SK-N-SH (cell line): ENCODE data around the gene HECW1.

Source experiments
- CHD2 ChIP-seq: fragments of 150-350 bp; IDR thresholded peaks from 2 replicates; pipeline ENCODE4 v1.6.1; 2018; ENCODE audit warnings: low read length; ENCODE audit not compliant: partially characterized antibody
- CTCF ChIP-seq: fragments of 200-600 bp; sonication (generic); IDR thresholded peaks from 2 replicates; pipeline ENCODE4 v1.6.1; 2017; ENCODE audit warnings: antibody characterized with exemption, mild to moderate bottlenecking, moderate library complexity
- EP300 ChIP-seq, 2 experiments: IDR thresholded peaks; 2 replicates each; pipeline versions ENCODE4 v1.4.0 to v1.6.1; 2012; ENCODE audit warnings: borderline replicate concordance in 1 of 2, low read depth in 1 of 2, low read length in 1 of 2
- NFIC ChIP-seq: IDR thresholded peaks from 2 replicates; pipeline ENCODE4 v1.4.0; 2012; ENCODE audit warnings: borderline replicate concordance
- POLR2AphosphoS5 ChIP-seq: IDR thresholded peaks from 2 replicates; pipeline ENCODE4 v1.6.1; 2012; ENCODE audit warnings: low read depth, low read length
- RAD21 ChIP-seq: IDR thresholded peaks from 2 replicates; pipeline ENCODE4 v1.6.1; 2012; ENCODE audit warnings: mild to moderate bottlenecking, low read length
- REST ChIP-seq: IDR thresholded peaks from 2 replicates; pipeline ENCODE4 v1.6.1; 2012; ENCODE audit warnings: mild to moderate bottlenecking, low read depth, low read length, moderate library complexity
- RXRA ChIP-seq: IDR thresholded peaks from 2 replicates; pipeline ENCODE4 v1.4.0; 2012; ENCODE audit warnings: low read depth, mild to moderate bottlenecking, borderline replicate concordance
- SIN3A ChIP-seq: IDR thresholded peaks from 2 replicates; pipeline ENCODE4 v1.6.1; 2012; ENCODE audit warnings: low read depth, mild to moderate bottlenecking, low read length, moderate library complexity, borderline replicate concordance

GRCh38 chr7:43439631-43440401 lies 327.4 kb downstream of the HECW1 start:
- TF ChIP-seq CHD2 (no peak), CTCF (peak; percentile 89), RAD21 (peak; percentile 56), EP300 (IDR thresholded peaks at IDR 0.05; ENCODE audit: borderline replicate concordance in 1 of 2, low read depth in 1 of 2, low read length in 1 of 2) (no peak), NFIC (no peak), RXRA (no peak), REST (no peak), POLR2AphosphoS5 (no peak), SIN3A (no peak)
